ENCODE data around the gene TNFRSF17.

The TNFRSF17 gene

DNA sequence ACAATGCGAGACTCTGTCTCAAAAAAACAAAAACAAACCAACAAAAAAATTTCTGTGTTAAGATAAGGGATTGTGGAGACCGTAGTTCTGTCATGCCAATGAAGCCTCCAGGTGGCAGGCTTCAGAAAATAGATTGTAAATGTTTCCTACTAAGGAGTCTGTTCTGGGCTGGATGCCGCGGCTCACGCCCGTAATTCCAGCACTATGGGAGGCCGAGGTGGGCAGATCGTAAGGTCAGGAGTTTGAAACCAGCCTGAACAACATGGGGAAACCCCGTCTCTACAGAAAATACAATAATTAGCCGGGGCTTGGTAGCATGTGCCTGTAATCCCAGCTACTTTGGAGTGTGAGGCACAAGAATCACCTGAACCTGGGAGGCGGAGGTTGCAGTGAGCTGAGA, 7.1 kb downstream of the TNFRSF17 start:
- no peak for DNase-seq

DNA sequence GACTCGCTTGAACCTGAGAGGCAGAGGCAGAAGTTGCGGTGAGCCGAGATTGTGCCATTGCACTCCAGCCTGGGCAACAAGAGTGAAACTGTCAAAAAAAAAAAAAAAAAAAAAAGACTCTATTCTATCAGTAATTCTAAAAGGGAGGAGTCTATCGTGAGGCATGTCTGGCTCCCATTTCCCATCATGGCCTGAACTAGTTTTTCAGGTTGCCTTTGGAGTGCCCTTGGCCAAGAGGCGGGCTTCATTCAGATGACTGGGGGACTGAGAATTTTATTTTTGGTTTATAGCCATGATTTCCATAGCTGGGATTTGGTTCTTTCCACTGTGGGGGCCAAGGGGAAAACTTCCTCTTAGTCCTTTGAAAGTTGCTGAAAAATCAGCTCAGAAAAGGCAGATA, 8.1 kb downstream of the TNFRSF17 start:
- no peak for DNase-seq

DNA sequence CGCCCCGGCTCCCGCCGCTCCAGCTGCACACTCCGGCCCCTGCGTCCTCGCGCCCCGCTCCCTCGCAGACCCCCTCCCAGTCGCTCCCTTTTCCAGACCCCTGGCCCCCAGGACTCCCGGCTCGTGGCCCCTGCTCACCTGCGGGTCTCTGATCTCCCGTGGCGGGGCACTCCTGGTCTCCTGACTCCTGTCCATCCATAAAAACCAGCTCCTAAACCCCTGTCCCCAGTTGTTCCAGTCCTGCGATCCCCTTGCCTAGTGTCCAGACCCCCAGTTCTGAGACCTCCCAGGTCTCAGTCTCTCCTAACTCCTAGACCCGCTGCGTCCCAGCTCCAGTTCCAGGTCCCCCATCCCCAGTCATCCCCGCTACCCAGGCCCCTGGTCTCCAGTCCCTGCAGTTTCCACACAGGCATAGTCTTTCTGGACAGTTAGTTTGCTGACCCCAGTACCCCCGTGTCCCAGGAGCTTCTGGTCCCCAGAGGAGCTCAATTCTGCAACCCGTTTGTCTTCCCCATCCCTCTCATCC, 11.9 kb downstream of the TNFRSF17 start:
- DNase-seq: no peak

DNA sequence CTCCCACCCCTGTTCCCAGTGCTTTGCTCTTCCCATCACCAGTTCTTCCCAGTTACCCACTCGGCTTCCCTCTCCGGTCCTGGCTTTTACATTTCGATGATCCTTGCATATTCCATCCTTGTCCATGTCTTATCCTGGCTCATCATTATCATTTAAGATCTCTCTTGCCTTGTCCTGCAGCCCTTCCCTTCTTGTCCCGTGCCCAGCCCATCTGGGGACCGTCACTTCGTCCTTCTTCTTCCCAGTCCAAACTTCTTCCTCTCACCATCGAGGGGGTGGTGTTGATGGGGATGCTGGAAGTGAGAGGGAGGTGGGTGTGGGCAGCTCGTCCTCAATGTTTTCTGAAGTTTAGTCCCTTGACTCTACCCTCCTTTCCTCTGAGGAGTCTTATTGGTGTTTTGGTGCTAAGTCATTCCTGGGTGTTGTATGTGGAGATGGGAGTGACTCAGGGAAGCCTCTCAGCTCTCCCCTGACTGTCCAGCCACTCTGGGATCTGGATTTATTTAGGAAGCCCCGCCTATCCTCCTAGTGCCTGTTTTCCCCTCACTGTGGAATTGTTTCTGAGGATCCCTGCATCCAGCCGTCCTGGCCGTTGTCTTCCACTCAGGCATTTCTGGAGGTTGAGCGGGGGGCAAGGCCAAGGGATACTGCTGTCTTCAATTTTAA, 12.5 kb downstream of the TNFRSF17 start:
- no peak for DNase-seq

DNA sequence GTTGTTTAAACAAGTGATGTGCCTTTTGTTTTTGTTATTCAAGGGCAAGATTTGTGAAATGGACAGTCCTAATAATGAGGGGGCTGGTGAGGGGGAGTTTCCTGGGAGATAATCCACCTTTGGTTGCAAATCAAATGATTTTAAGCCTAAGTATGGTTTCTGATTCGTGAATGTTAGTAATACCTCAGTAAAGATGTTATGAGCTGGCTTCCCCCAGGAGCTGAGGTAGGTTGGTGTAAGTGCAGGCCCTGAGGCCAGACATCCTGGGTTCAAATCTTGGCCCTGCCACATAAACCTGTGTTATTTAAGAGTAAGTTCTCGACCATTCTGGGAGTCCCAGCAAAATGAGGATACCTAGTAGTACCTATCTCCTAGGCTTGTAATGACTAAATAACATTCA, 13.1 kb downstream of the TNFRSF17 start:
- DNase-seq: no peak

DNA sequence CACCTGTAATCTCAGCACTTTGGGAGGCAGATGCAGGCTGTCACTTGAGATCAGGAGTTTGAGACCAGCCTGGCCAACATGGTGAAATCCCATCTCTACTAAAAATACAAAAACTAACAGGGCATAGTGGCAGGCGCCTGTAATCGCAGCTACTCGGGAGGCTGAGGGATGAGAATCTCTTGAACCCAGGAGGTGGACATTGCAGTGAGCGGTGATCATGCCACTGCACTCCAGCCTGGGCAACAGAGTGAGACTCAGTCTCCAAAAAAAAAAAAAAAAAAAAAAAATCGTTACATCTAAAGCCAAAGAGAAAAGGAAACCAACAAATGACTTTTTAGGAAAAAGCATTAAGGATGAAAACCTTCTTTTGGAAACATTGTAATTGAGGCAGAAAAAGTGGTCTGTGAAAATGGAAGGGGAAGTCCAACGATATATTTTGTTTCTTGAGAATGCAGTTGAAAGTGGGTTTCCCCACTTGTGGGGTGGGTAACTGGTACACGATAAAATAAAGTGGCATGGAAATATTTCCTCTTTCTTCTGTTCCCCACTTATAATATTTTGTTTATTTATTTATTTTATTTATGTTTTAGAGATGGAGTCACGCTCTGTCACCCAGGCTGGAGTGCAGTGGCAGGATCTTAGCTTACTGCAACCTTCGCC, 14.1 kb downstream of the TNFRSF17 start:
- DNase-seq: no peak

DNA sequence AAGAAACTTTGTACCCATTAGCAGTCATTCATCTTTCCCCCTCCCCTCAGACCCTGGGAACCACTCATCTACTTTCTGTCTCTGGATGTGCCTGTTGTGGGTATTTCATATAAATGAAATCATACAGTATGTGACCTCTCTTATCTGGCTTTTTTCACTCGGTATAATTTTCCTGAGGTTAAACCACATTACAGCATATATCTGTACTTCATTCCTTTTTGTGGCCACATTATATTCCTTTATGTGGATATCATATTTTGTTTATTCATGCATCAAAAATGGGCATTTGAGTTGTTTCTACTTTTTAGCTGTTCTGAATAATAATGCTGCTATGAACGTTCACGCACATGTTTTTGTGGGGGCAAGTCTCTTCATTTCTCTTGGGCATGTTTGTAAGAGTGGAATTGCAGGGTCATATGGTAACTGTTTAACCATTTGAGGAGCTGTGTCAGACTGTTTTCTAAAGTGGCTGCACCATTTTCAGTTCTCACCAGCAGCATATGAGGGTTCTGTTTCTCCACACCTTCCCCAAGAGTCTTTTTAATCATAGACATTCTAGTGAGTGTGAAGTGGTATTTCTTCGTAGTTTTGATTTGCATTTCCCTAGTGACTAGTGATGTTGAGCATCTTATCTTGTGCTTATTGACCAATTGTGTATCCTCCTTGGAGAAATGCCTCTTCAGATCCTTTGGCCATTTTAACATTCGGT, 15.3 kb downstream of the TNFRSF17 start:
- DNase-seq: no peak

DNA sequence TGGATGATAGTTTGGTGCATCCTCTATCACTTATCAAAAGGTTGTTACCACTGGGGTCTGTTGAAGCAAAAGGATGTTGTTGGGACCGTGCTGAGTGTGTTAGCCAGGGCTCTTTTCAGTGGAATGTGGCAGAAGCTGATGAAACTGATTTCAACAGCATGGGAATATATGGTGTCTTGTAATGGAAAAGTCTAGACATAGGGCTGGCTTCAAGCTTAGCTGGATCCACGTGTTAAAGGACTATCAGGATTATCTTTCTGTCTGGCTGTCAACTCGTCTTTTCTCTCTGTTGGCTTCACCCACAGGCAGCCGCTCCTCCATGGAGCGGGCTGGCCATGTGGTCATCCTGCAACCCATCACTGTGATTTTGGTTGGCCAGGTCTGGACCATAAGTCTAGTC, 20.2 kb downstream of the TNFRSF17 start:
- no peak for DNase-seq

DNA sequence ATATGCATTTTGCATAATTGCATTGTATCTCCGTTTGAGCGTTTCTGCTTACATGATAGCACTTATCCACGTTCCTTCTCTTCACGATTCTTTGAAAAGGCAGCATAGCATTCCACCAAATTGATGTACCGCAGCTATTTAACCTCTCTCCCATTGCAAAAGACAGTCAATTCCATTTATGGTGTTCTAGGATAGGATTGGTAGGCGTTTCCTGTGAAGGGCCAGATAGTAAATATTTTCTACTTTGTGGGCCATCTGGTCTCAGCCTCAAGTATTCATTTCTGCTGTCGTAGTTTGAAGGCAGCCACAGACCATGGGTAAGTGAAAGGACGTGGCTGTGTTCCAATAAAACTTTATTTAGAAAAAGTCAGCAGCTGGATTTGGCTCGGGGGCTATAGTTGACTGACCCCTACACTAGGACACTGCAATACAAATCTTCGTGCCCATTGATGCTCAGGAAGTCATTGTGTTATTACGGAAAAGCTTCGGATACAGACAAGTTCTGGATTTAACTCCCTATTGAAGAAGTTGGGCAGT, 21.6 kb downstream of the TNFRSF17 start:
- DNase-seq: no peak

DNA sequence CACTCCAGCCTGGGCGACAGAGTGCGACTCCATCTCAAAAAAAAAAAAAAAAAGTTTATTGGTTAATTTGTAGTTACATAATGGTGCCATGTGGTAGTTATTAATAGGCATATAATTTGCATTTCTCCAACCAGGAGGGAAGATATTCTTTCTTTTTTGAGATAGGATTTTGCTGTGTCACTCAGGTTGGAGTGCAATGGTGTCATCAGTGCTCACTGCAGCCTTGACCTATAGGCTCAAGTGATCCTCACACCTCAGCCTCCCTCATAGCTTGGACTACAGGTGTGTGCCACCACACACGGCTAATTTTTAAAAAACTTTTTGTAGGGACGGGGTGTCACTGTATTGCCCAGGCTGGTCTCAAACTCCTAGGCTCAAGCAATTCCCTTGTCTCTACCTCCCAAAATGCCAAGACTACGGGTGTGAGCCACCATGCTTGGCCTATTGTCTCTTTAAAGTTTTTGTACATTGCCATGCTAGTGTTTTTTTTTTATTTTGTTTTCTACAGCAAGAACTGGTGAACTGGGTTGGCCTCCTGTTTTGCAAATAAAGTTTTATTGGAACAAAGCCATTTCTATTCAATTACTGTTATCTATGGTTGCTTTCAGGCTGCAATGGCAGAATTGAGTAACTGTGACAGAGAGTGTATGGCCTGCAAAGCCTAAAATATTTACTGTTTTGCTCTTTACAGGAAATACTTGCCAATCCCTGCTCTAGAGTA, 23.4 kb downstream of the TNFRSF17 start:
- no peak for DNase-seq

DNA sequence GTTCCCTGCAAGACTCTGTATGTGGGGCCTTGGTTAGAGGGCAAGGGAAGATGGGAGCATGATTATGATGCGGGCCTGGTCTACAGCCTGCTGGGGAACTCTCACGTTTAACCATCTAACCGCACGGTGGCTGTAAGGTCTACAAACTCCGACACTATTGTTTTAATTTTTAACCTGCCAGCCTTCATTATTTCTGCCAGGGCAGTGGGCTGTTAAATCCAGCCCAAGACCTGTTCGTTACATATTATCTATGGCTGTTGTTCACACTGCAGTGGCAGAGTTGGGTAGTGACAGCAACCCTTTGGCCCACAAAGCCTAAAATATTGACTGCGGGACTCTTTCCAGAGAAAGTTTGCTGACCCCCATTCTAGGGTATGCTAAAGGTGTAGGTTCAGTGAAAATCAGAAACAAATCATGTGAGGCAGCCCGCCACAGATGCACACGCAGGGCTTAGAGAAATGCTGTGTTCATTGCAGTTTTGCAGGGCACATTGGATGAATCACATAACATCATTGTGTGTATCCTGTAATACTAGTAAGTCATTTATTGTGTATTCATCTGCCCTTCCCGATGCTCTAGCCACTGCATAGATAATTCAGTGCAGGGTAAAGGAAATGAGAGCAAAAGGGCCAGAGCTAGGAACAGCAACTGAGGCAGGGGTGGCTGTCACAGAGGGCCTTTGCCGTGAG, 25.8 kb downstream of the TNFRSF17 start:
- no peak for DNase-seq

DNA sequence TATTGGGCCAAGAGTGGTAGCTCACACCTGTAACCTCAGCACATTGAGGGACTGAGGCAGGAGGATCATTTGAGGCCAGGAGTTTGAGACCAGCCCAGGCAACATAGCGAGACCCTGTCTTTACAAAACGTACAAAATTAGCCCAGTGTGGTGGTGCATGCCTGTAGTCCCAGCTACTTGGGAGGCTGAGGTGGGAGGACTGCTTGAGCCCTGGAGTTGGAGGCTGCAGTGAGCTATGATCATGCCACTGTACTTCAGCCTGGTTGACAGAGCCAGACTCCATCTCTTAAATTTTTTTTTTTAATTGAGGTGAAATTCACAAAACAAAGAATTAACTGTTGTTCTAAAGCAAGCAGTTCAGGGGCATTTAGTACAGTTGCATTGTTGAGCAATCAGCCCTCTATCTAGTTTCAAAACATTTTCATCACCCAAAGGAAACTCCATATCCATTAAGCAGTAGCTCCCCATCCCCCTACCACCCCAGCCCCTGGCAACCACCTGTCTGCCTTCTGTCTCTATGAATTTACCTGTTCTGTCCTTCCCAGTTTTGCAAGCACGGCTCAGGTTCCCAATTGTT, 27.1 kb downstream of the TNFRSF17 start:
- DNase-seq: no peak

DNA sequence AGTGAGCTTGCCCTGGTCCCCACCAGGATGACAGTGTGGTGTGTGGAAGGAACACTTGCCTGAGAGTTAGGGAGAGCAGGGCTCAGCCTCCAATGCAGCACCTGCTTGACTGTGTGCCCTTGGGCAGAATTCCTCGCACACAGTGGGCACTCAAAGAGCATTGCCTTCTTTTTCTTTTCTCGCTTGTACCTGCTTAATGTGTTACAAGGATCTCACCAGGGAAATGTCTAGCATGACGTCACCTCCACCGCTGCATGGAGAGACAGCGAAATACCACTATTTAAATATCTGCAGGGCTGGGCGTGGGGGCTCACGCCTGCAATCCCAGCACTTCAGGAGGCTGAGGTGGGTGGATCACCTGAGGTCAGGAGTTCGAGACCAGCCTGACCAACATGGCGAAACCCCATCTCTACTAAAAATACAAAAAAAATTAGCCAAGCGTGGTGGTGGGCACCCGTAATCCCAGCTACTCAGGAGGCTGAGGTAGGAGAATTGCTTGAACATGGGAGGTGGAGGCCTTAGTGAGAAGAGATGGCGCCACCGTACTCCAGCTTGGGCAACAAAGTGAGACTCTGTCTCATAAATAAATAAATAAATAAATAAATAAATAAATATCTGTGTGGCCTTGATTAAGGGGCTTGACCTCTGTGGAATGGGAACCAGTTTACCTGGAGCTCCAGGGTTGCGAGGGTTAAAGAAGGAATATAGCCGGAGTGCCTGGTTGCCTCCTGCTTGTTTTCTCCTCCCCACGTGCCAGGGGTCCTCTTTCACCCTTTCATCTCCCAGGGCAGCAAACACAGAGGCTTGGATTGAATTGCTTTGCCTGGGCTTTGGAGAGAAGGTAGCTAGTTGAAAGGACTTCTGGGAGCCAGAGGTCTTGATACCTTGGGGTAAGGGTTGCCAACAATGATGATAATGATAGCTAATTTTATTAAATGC, 27.8 kb downstream of the TNFRSF17 start:
- no peak for DNase-seq

DNA sequence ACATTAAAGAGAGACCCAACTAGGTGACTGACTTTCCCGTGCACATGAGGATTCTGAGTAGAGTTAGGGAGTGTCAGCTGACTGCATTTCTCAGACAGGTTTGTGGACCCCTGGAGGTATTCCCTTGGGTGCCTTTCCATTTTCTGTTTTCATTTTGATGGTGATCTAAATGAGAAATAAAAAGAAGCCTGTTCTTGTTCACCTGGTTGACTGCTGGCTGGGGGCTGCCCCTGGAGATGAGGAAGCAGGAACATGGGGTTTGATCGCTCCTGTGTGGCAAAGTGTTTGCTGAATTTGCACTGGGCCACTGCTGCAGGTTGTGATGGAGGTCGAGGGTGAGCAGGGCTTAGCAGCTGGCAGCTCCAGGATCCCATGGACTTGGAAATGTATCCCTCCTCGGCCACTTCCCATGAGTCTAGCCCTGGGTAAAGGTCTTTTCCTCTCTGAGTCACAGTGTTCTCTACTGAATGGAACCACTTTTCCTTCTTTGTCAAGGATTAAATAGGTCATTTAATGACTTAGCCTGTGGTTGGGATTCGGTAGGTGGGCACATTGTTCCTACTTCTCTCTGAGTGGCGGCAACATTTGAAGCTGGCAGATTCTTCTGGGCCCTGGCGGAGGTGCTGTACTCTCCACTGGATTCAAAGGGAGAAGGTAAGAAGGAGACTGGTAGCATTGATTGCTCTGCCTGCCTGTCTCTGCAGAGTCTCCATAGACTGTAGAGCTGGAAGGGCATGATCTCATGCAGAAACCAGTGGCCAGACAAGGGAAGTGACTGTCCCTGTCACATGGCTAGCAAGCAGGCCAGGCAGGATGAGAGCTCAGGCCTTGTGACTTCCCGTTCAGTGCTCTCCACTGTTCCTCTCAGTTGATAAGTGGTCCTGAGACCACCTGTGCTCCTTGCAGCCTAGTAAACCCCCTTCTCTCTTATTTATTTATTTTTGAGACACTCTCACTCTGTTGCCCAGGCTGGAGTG, 29.4 kb downstream of the TNFRSF17 start:
- peak; percentile 49 for DNase-seq

DNA sequence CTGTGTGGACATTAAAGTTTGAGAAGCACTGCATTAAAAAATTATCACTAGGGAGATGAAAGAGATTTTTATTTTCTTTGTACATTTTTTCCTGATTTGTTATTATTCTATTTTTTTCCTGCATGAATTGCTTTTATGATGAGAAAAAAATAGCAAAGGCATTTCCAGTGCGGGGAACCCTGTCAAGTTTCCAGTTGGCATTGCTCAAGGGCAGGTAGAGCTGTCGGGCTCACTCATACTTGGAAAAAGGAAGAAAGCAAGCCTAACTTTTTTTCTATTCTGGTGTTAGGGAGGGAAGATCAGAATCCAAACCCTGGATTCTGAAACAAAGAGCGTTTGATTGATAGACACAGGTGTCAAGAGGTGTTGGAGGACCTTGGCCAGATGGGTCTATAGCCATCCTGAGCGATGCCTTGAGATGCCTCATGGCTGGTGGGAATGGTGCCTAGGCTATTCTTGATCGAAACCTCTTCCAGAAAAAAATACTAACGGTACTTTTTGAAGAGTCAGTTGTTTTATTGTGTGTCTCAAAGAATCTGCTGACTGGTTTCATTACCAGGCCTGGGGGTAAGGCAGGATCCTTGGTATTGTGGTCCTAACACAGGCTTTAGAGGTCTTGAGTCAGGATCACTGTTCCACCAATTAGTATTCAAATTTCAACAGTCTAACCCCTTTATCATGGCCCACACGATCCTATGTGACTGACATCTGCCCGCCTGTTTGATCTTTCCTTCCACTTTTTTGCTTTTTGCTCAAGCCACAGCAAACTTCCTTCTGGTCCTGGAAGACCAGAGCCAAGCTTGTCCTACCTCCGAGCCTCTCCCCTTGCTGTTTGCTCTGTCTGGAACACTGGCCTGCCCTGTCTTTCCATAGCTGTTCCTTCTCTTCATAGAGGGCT, 31.7 kb downstream of the TNFRSF17 start:
- DNase-seq: no peak

DNA sequence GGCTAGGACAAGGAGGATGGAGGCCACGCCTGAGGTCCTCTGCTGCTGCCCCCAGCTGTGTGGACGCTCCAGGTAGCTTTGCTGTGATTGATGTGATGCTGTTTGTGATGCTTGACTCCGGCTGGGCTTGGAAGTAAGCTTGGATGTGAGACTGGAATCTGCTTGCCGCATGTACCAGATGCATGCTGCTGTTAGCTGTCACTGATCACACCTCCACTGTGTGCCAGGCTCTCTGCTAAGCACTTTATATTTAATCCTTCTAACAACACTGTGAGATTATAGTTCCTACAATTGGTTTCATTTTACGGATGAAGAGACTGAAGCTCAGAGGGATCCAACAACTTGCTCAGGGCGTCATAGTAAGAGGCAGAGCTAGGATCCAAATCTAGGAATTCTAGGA, 35.0 kb downstream of the TNFRSF17 start:
- no peak for DNase-seq

DNA sequence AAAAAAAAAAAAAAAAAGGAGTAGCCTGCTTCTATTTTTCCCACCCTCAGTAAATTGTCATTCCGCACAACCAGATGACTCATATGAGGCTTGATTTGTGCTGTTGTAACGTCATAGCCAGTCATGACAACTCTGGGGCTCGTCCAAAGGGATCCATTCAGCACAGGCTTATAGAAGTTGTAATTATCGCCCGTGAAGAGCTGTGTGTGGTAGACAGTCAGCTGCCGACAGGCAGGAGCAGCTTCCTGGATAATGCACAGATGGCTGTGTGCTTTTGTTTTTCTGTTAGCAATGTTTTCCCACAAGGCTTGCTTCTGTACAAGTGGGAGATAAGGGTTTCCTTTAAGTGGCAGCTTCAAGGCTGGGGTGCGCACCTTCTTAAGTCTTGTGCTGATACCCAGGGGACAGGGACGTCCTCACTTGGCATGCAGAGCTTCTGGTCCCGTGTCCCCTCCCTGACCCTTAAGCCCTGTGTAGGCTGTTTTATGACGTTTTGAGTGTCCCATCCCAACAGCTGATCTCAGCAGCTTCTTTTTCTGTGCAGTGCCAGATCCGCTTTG, 37.5 kb downstream of the TNFRSF17 start:
- DNase-seq: no peak

DNA sequence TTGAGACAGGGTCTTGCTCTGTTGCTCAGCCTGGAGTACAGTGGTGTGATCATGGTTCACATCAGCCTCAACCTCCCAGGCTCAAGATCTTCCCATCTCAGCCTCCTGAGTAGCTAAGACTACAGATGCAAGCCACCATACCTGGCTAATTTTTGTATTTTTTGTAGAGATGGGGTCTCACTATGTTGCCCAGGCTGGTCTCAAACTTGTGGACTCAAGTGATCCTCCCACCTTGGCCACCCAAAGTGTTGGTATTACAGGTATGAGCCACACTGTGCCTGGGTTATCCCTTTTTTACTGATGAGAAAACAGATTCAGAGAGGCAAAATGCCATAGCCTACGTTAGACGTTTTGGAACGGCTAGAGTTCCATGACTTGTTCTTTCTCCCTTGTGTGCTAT, 41.6 kb downstream of the TNFRSF17 start:
- DNase-seq: no peak

Data from CD4-positive, alpha-beta T cell treated with Interferon gamma for 1 hour (primary cell).